Measurements from ENCODE around the gene DNAJC11. TPM values are rescaled to one million over a fixed set of nuclear protein-coding genes. Genes with fewer than 3 reads are reported as not detected.
"Not testable (repeated sequence)": the region's sequence is repeated elsewhere in the genome, so short reads cannot be mapped to it uniquely, and the experiment has no call there.

Gene DNAJC11
- total and polyA plus RNA-seq, 9 donors: 10.1 to 94.5 (median 37.1) TPM

GRCh38 chr1:6743189-6744101 lies 41.8 kb upstream of the DNAJC11 start:
- TF ChIP-seq POLR2A (IDR thresholded peaks at IDR 0.05) (no peak), EP300 (IDR thresholded peaks at IDR 0.05) (no peak), CTCF (IDR thresholded peaks at IDR 0.05) (no peak)
- Histone ChIP-seq H3K27me3 (no peaks in the 10 kb centered on the region), H3K27ac (peak overlapping the region in 1 of 2 donors; percentile 64), H3K4me3 (no peak overlapping the region), H3K36me3 (no peaks in the 10 kb centered on the region), H3K4me1 (ENCODE audit: insufficient read depth) (peaks cover 5% of the 10 kb centered on the region), H3K9me3 (no peaks in the 10 kb centered on the region)
- DNase-seq: peak; percentile 45 to 60 (median 51)
- 35 to 39% (median 38%) methylated on average over 20 of the region's 20 CpGs for whole genome bisulfite sequencing, 3 donors
- intact Hi-C loops (cut with DNase I): no loop called here

GRCh38 chr1:6742676-6743188 lies 41.1 kb upstream of the DNAJC11 start:
- DNase-seq; H3K27ac ChIP-seq; intact Hi-C loops (cut with DNase I): not testable (repeated sequence)

GRCh38 chr1:6738987-6739676 lies 37.5 kb upstream of the DNAJC11 start:
- no peak for DNase-seq
- intact Hi-C loops (cut with DNase I): no loop called here

More at GRCh38 chr1:6742676-6743188, 41.1 kb upstream of the DNAJC11 start:
- WGBS, 3 donors: 78 to 87% (median 83%) methylated on average over 7 of the region's 7 CpGs
- H3K27me3 ChIP-seq; H3K4me3 ChIP-seq; H3K4me1 ChIP-seq (ENCODE audit: insufficient read depth); H3K36me3 ChIP-seq; H3K9me3 ChIP-seq: not testable (repeated sequence)

GRCh38 chr1:6732942-6733341 lies 31.3 kb upstream of the DNAJC11 start:
- TF ChIP-seq CTCF (IDR thresholded peaks at IDR 0.05): no peak
- no peak for TF ChIP-seq EP300 (IDR thresholded peaks at IDR 0.05)
- TF ChIP-seq POLR2A (IDR thresholded peaks at IDR 0.05): no peak
- intact Hi-C loops (cut with DNase I): loop anchor here in 2 of 4 donors (5.0 kb wide), 2 partner anchors 334 to 1724 kb away; no protein-coding TSS in a partner anchor
- Histone ChIP-seq H3K4me3 (no peak overlapping the region), H3K36me3 (no peaks in the 10 kb centered on the region), H3K27ac (no peak overlapping the region), H3K27me3 (no peaks in the 10 kb centered on the region), H3K9me3 (no peaks in the 10 kb centered on the region), H3K4me1 (ENCODE audit: insufficient read depth) (no peaks in the 10 kb centered on the region)
- WGBS, 3 donors: 92 to 96% (median 94%) methylated on average over 5 of the region's 5 CpGs
- no peak for DNase-seq

More at GRCh38 chr1:6738987-6739676, 37.5 kb upstream of the DNAJC11 start:
- peaks cover 3% of the 10 kb centered on the region for H3K4me1 ChIP-seq (ENCODE audit: insufficient read depth)
- no peaks in the 10 kb centered on the region for H3K9me3 ChIP-seq
- H3K27me3 ChIP-seq: no peaks in the 10 kb centered on the region
- no peak overlapping the region for H3K4me3 ChIP-seq
- H3K36me3 ChIP-seq: no peaks in the 10 kb centered on the region
- TF ChIP-seq EP300 (IDR thresholded peaks at IDR 0.05) (no peak), POLR2A (IDR thresholded peaks at IDR 0.05) (no peak), CTCF (IDR thresholded peaks at IDR 0.05) (no peak)
- WGBS, 3 donors: 73 to 81% (median 76%) methylated on average over 30 of the region's 30 CpGs
- no peak overlapping the region for H3K27ac ChIP-seq
